ENCODE data around the gene BICD1. TPM values are rescaled to one million over a fixed set of nuclear protein-coding genes. Genes with fewer than 3 reads are reported as not detected.

The BICD1 gene
- total and polyA plus RNA-seq, 9 donors, result 7.7 to 16.9 (median 9.4) TPM

DNA sequence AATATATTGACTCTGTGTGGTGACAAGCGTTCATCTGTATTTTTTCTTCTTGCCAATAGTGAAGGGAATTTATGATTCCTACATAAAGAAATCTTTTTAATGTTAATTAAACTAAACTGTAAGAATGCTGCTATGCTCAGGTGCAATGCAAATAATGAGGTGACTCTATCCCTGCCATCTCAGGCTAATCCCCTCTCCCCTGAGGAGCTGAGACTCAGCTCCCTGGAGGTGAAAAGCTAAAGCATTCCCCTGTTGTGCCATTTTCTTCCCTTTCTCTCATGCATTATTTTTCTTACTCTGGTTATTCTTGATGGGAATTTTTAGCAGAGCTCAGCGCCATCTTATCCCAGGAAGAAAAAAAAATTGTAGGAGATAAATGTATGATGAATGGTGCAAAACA is 178.8 kb downstream of the BICD1 start:
- WGBS (ENCODE audit: insufficient coverage), result no CpG with 5 or more reads among the region's 2 CpGs

DNA sequence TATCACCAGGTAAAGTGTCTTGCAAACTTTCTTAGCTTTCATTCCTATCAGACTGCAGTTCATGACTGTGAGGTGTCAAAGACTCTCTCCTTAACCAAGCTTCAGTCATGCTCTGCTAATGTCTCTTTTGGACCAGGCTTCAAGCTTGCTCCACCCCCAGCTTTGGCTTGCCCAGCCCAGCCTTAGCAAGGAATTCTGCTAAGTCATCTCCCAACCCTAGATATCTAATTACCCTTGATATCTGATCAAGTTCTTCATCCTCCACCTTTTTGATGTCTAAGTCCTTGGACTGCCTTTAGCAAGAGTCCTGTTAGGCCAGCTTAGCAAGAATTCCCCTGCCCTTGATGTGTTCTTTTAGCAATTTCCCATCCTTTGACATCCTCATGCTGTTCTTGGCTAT is 183.8 kb downstream of the BICD1 start:
- H3K4me3 ChIP-seq (ENCODE audit: low read length), result no peak overlapping the region
- no peak for DNase-seq

More for the DNA sequence above, 178.8 kb downstream of the BICD1 start:
- no peaks in the 10 kb centered on the region for H3K4me1 ChIP-seq (ENCODE audit: control insufficient read depth, insufficient read depth, low read length)
- H3K36me3 ChIP-seq (ENCODE audit: control insufficient read depth, insufficient read depth, low read length), result no peaks in the 10 kb centered on the region
- H3K27me3 ChIP-seq (ENCODE audit: control insufficient read depth, insufficient read depth, low read length), result no peaks in the 10 kb centered on the region
- H3K4me3 ChIP-seq (ENCODE audit: low read length), result no peak overlapping the region
- no peak for DNase-seq
- no peaks in the 10 kb centered on the region for H3K9me3 ChIP-seq (replicated peaks; ENCODE audit: control insufficient read depth, low read depth, low read length)
- H3K27ac ChIP-seq (ENCODE audit: low read length), result no peak overlapping the region

DNA sequence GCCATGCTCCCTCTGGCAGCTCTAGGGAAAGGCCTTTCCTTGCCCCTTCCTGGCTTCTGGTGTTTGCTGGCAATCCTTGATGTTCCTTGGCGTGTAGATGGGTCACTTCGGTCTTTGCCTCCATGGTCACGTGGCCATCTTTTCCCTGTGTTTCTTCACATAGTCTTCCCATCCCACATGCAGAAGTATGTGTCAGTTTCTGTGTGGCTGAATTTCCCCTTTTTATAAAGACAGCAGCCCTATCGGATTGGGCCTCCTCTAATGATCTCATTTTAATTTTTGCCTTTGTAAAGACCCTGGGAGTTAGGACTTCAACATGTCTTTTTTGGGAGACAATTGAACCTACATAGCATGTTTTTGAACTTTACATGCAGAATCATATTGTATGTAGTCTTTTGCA is 185.5 kb downstream of the BICD1 start:
- Histone ChIP-seq H3K9me3 (replicated peaks; ENCODE audit: control insufficient read depth, low read depth, low read length) (no peaks in the 10 kb centered on the region), H3K27ac (ENCODE audit: low read length) (no peak overlapping the region), H3K4me1 (ENCODE audit: control insufficient read depth, insufficient read depth, low read length) (no peaks in the 10 kb centered on the region), H3K4me3 (ENCODE audit: low read length) (no peak overlapping the region), H3K36me3 (ENCODE audit: control insufficient read depth, insufficient read depth, low read length) (no peaks in the 10 kb centered on the region), H3K27me3 (ENCODE audit: control insufficient read depth, insufficient read depth, low read length) (no peaks in the 10 kb centered on the region)
- DNase-seq, result no peak
- WGBS (ENCODE audit: insufficient coverage), result no CpG with 5 or more reads among the region's 4 CpGs

More for the DNA sequence above, 183.8 kb downstream of the BICD1 start:
- H3K27ac ChIP-seq (ENCODE audit: low read length), result no peak overlapping the region
- no peaks in the 10 kb centered on the region for H3K4me1 ChIP-seq (ENCODE audit: control insufficient read depth, insufficient read depth, low read length)
- H3K36me3 ChIP-seq (ENCODE audit: control insufficient read depth, insufficient read depth, low read length), result no peaks in the 10 kb centered on the region
- H3K9me3 ChIP-seq (replicated peaks; ENCODE audit: control insufficient read depth, low read depth, low read length), result no peaks in the 10 kb centered on the region
- H3K27me3 ChIP-seq (ENCODE audit: control insufficient read depth, insufficient read depth, low read length), result no peaks in the 10 kb centered on the region

DNA sequence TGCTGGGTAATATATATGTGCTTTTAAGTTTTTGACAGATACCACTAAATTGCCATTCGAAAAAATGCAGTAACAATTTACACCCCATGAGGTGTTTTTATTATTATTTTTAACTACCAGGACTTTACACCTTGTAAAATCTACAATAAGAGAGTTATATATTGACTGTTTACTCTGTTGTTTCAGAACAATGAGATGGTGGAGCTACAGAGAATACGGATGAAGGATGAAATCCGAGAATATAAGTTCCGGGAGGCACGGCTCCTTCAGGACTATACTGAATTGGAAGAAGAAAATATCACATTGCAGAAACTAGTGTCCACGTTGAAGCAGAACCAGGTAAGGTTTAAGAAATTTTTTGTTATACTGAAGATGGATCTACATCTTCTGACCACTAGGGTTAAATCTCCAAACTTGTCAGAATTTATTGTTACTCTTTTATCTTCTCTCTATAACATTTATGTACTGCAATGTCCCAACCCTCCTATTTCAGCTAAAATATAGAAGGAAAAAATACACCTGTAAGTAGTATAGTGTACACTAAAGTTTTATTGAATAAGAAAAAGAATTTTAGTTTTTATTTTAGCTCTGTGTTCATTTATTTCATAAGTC is 187.3 kb downstream of the BICD1 start:
- 83% methylated on average over 4 of the region's 6 CpGs for WGBS (ENCODE audit: insufficient coverage)
- Histone ChIP-seq H3K9me3 (replicated peaks; ENCODE audit: control insufficient read depth, low read depth, low read length) (no peaks in the 10 kb centered on the region), H3K27ac (ENCODE audit: low read length) (no peak overlapping the region), H3K36me3 (ENCODE audit: control insufficient read depth, insufficient read depth, low read length) (no peaks in the 10 kb centered on the region), H3K27me3 (ENCODE audit: control insufficient read depth, insufficient read depth, low read length) (no peaks in the 10 kb centered on the region), H3K4me1 (ENCODE audit: control insufficient read depth, insufficient read depth, low read length) (no peaks in the 10 kb centered on the region), H3K4me3 (ENCODE audit: low read length) (no peak overlapping the region)
- no peak for DNase-seq

DNA sequence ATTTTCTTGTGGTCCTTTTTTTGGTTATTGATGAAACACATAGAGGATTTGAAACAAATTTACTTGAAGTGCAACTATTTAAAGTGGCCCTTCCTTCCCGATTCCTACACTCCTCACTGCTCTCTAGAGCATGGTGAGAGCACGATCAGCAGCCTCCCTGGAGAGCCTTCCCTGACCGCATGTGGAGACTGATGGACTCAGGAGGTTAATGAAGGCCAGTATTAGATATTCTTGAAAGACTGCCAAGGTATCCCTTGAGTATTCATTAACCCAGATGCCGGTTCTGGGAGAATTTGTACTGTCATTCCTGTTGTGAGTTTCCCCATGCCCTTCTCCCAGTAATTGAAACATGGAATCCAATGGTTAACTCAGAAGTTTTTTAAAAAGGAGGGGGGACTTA is 189.9 kb downstream of the BICD1 start:
- Histone ChIP-seq H3K4me1 (ENCODE audit: control insufficient read depth, insufficient read depth, low read length) (no peaks in the 10 kb centered on the region), H3K4me3 (ENCODE audit: low read length) (no peak overlapping the region), H3K36me3 (ENCODE audit: control insufficient read depth, insufficient read depth, low read length) (no peaks in the 10 kb centered on the region), H3K27ac (ENCODE audit: low read length) (no peak overlapping the region), H3K27me3 (ENCODE audit: control insufficient read depth, insufficient read depth, low read length) (no peaks in the 10 kb centered on the region), H3K9me3 (replicated peaks; ENCODE audit: control insufficient read depth, low read depth, low read length) (no peaks in the 10 kb centered on the region)
- no peak for DNase-seq
- no CpG with 5 or more reads among the region's 4 CpGs for WGBS (ENCODE audit: insufficient coverage)

DNA sequence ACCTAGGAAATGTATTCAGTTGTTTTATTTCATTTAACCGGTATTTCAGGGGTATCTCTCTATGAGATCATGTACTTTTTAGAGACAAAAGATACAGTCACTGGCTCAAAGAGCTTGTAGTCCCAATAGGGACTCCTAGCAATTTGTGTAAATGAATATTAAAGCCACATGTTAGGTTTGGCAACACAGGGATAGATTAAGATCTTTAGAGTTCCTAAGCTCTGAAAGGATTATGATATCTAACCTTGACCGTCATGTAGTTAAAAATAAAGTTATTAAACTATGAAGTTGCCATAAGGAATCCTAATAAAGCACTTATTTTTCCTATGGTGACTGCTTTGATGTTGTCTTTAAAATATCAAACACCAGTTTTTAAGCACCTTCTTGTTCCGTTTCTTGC is 192.3 kb downstream of the BICD1 start:
- no peaks in the 10 kb centered on the region for H3K36me3 ChIP-seq (ENCODE audit: control insufficient read depth, insufficient read depth, low read length)
- no peak overlapping the region for H3K4me3 ChIP-seq (ENCODE audit: low read length)
- no peaks in the 10 kb centered on the region for H3K9me3 ChIP-seq (replicated peaks; ENCODE audit: control insufficient read depth, low read depth, low read length)
- WGBS (ENCODE audit: insufficient coverage), result 43% methylated on average over 1 of the region's 3 CpGs
- no peaks in the 10 kb centered on the region for H3K27me3 ChIP-seq (ENCODE audit: control insufficient read depth, insufficient read depth, low read length)
- peak; percentile 62 for DNase-seq
- H3K4me1 ChIP-seq (ENCODE audit: control insufficient read depth, insufficient read depth, low read length), result no peaks in the 10 kb centered on the region
- no peak overlapping the region for H3K27ac ChIP-seq (ENCODE audit: low read length)

DNA sequence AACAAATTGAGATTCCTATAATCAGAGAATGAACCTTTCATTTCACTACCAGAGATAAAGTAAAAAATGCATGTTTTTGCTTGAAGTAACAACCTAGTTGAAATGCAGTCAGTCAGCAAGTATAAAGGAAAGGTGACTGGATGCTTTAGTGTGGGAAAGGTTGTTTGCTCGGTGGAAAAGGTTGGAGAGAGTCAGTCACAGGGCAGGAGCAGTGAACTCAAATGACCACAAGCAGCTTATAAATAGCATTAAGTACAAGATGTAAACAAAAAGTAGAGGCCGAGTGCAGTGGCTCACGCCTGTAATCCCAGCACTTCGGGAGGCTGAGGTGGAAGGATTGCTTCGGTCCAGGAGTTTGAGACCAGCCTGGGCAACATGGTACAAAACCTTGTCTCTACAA is 194.6 kb downstream of the BICD1 start:
- Histone ChIP-seq H3K36me3 (ENCODE audit: control insufficient read depth, insufficient read depth, low read length) (no peaks in the 10 kb centered on the region), H3K27ac (ENCODE audit: low read length) (no peak overlapping the region), H3K4me3 (ENCODE audit: low read length) (no peak overlapping the region), H3K4me1 (ENCODE audit: control insufficient read depth, insufficient read depth, low read length) (no peaks in the 10 kb centered on the region), H3K9me3 (replicated peaks; ENCODE audit: control insufficient read depth, low read depth, low read length) (no peaks in the 10 kb centered on the region), H3K27me3 (ENCODE audit: control insufficient read depth, insufficient read depth, low read length) (no peaks in the 10 kb centered on the region)
- no CpG with 5 or more reads among the region's 5 CpGs for WGBS (ENCODE audit: insufficient coverage)
- no peak for DNase-seq

DNA sequence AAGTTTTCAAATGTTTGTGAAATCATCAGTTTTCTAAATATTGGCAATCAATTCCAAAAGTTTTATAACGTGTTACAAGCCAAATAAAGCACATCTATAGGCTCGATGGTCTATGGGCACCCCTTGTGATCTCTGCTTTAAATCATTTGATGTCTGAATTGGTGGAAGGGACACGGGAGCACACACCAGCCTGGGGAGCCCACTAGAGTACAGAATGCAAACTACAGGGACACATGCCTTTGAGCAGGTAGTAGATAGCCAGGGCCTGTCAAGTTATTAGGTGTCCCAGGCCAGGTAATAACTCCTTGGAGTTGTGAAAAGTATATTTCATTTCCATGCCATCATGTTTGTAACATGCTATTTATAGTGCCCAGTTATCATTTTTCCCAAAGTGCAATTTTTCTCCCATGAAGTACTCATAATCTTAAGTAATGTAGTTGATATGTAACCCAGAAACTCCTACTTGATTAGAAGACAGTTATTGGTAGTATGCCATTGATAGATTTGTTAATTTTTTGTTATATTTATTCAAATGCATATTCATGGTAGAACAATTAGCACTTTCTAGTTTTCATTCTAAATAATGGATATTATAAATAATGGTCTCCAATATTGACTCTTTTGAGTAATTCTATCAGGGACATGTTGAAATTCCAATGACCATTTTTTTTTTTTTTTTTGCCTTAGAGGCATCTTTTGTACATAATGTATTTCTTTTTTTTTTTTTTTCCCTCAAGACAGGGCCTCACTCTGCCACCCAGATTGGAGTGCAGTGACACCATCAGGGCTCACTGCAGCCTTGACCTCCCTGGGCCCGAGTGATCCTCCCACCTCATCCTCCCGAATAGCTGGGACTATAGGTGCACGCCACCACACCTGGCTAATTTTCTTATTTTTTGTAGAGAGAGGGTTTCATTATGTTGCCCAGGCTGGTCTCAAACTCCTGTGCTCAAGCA is 195.8 kb downstream of the BICD1 start:
- DNase-seq, result no peak
- 42% methylated on average over 2 of the region's 6 CpGs for WGBS (ENCODE audit: insufficient coverage)

DNA sequence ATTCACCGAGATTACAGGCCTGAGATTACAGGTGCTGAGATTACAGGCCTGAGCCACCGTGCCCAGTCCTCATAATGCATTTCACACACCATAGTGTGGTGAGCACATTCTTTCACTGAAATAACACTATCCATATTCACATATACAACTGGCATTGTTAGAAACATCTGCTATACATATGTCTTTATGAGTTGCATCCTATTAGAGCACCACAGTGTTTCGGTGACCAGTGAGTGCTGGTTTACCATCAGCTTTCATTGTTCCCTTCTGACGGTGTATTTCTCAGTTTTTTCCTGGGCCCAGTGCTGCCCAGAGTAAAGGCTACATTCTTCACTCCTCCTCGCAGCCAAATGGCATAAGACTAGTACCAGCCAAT is 196.5 kb downstream of the BICD1 start:
- Histone ChIP-seq H3K4me3 (ENCODE audit: low read length) (no peak overlapping the region), H3K4me1 (ENCODE audit: control insufficient read depth, insufficient read depth, low read length) (no peaks in the 10 kb centered on the region), H3K9me3 (replicated peaks; ENCODE audit: control insufficient read depth, low read depth, low read length) (no peaks in the 10 kb centered on the region), H3K27ac (ENCODE audit: low read length) (no peak overlapping the region), H3K27me3 (ENCODE audit: control insufficient read depth, insufficient read depth, low read length) (no peaks in the 10 kb centered on the region), H3K36me3 (ENCODE audit: control insufficient read depth, insufficient read depth, low read length) (no peaks in the 10 kb centered on the region)
- 62% methylated on average over 2 of the region's 5 CpGs for WGBS (ENCODE audit: insufficient coverage)
- DNase-seq, result no peak

More for the DNA sequence above, 195.8 kb downstream of the BICD1 start:
- Histone ChIP-seq H3K4me1 (ENCODE audit: control insufficient read depth, insufficient read depth, low read length) (no peaks in the 10 kb centered on the region), H3K9me3 (replicated peaks; ENCODE audit: control insufficient read depth, low read depth, low read length) (no peaks in the 10 kb centered on the region), H3K27ac (ENCODE audit: low read length) (no peak overlapping the region), H3K4me3 (ENCODE audit: low read length) (no peak overlapping the region), H3K27me3 (ENCODE audit: control insufficient read depth, insufficient read depth, low read length) (no peaks in the 10 kb centered on the region), H3K36me3 (ENCODE audit: control insufficient read depth, insufficient read depth, low read length) (no peaks in the 10 kb centered on the region)

DNA sequence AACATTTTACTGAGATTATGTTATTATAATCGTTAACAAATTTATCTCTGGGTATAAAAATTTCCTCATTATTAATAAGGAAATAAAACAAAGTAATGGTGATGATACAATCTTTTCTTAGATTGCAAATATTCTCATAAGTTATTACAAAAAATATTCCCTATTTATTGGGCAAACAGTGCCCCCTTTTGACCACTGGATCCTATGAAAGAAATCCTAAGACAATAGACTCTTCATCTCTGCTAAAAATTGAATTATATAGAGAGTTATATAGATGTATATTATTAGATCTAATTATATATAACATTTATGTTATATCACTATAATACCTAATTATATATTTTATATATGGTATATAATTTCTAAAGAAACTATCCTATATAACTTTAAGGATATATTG is 198.5 kb downstream of the BICD1 start:
- no CpG with 5 or more reads among the region's 1 CpG for WGBS (ENCODE audit: insufficient coverage)
- H3K4me3 ChIP-seq (ENCODE audit: low read length), result no peak overlapping the region
- H3K36me3 ChIP-seq (ENCODE audit: control insufficient read depth, insufficient read depth, low read length), result no peaks in the 10 kb centered on the region
- H3K27me3 ChIP-seq (ENCODE audit: control insufficient read depth, insufficient read depth, low read length), result no peaks in the 10 kb centered on the region
- peaks cover 4% of the 10 kb centered on the region for H3K4me1 ChIP-seq (ENCODE audit: control insufficient read depth, insufficient read depth, low read length)
- no peaks in the 10 kb centered on the region for H3K9me3 ChIP-seq (replicated peaks; ENCODE audit: control insufficient read depth, low read depth, low read length)
- H3K27ac ChIP-seq (ENCODE audit: low read length), result no peak overlapping the region
- DNase-seq, result peak; percentile 63
